K562 (cell line): ENCODE results near the gene ZNF92. TPM values are rescaled to one million over a fixed set of nuclear protein-coding genes. Genes with fewer than 3 reads are reported as not detected.

Experiments
- ATAC-seq: fragments of 200-7000 bp; cut with Tn5 transposase; 3 replicates; pipeline ENCODE4 v1.9.1; 2020; ENCODE audit warnings: moderate library complexity
- BruUV-seq: library from RNA; stranded (reverse); fragments of 400-500 nt; replicated peaks from 2 replicates; lab custom pipeline; 2021; lab: Mats Ljungman, UMichigan
- CTCF ChIA-PET: fragments of 300-600 bp; formaldehyde crosslinking; extraction: SDS; loops from one replicate; lab custom pipeline; 2021; ENCODE audit warnings: low intra/inter-chr PET ratio; lab: Yijun Ruan, JAX
- POLR2A ChIA-PET: fragments of 300-600, 350-650 bp; sonication (Branson Sonifier 250); formaldehyde crosslinking; extraction: SDS; loops from one replicate; lab custom pipeline; 2021; ENCODE audit warnings: antibody characterized with exemption, inconsistent platforms; lab: Yijun Ruan, JAX
- DNase-seq, 4 experiments: peaks; one replicate each; pipeline versions ENCODE4 v3.0.0 to v3.0.0-alpha.2; 2011 to 2018; ENCODE audit warnings: low spot score in 3 of 4, mixed read lengths in 3 of 4; ENCODE audit errors: extremely low read depth in 1 of 4
- FAIRE-seq: peaks from 2 replicates; lab custom pipeline; 2011; peaks lifted over from hg19 to GRCh38; lab: Jason Lieb, UNC
- H2AFZ ChIP-seq: 2 replicates; pipeline ENCODE4 v1.6.0; 2011; ENCODE audit warnings: low read depth, low read length, control low read depth, inconsistent platforms
- H3K27ac ChIP-seq: fragments of 200-600 bp; 3 replicates; pipeline ENCODE4 v1.8.0; 2011; ENCODE audit warnings: low read depth, mild to moderate bottlenecking, control low read depth, inconsistent platforms, low read length, moderate library complexity, mixed read lengths; ENCODE audit errors: extremely low read depth
- H3K27me3 ChIP-seq, 2 experiments: fragments of 300-600 bp in 1 of 2; 2 replicates in 1 of 2; 3 replicates in 1 of 2; pipeline versions ENCODE4 v1.6.0 to v1.8.0; 2011; ENCODE audit warnings: inconsistent platforms in 2 of 2, low read length in 2 of 2, mild to moderate bottlenecking in 1 of 2, mixed read lengths in 1 of 2, moderate library complexity in 1 of 2; ENCODE audit not compliant: control insufficient read depth in 2 of 2, insufficient read depth in 2 of 2
- H3K36me3 ChIP-seq: fragments of 300-600 bp; 3 replicates; pipeline ENCODE4 v1.8.0; 2011; ENCODE audit warnings: mild to moderate bottlenecking, low read length, inconsistent platforms; ENCODE audit not compliant: control insufficient read depth, insufficient read depth
- H3K4me1 ChIP-seq, 2 experiments: fragments of 200-600 bp in 1 of 2; replicated peaks in 1 of 2; 2 replicates in 1 of 2; 3 replicates in 1 of 2; pipeline versions ENCODE4 v1.5.1 to v1.8.0; 2011; ENCODE audit warnings: inconsistent platforms in 2 of 2, low read length in 2 of 2, mild to moderate bottlenecking in 1 of 2, mixed read lengths in 1 of 2, moderate library complexity in 1 of 2; ENCODE audit not compliant: control insufficient read depth in 2 of 2, insufficient read depth in 2 of 2
- H3K4me2 ChIP-seq: 2 replicates; pipeline ENCODE4 v1.6.1; 2011; ENCODE audit warnings: low read length, control low read depth, inconsistent platforms, mixed read lengths; ENCODE audit not compliant: insufficient read depth
- H3K4me3 ChIP-seq: fragments of 200-600 bp; sonication (generic), shearing (Covaris generic); 2 replicates; pipeline ENCODE4 v1.5.1; 2016; ENCODE audit warnings: control low read depth, inconsistent platforms
- H3K79me2 ChIP-seq: fragments of 200-600 bp; 3 replicates; pipeline ENCODE4 v1.8.0; 2011; ENCODE audit warnings: low read length, inconsistent platforms; ENCODE audit not compliant: control insufficient read depth, insufficient read depth
- H3K9ac ChIP-seq, 2 experiments: 2 replicates each; pipeline versions ENCODE4 v1.6.0 to v1.6.1; 2011; ENCODE audit warnings: low read depth in 2 of 2, low read length in 2 of 2, control low read depth in 1 of 2, inconsistent platforms in 1 of 2, mild to moderate bottlenecking in 1 of 2, mixed read lengths in 1 of 2; ENCODE audit not compliant: insufficient read depth in 1 of 2
- H3K9me1 ChIP-seq: one replicate; pipeline ENCODE4 v1.6.0; 2011; ENCODE audit warnings: inconsistent platforms, mild to moderate bottlenecking, low read length, moderate library complexity; ENCODE audit not compliant: control insufficient read depth, insufficient read depth
- H3K9me3 ChIP-seq: replicated peaks from 2 replicates; pipeline ENCODE4 v1.5.1; 2011; ENCODE audit warnings: low read depth, low read length, inconsistent platforms; ENCODE audit not compliant: control insufficient read depth, insufficient read depth
- H4K20me1 ChIP-seq: replicated peaks from 2 replicates; pipeline ENCODE4 v1.6.1; 2011; ENCODE audit warnings: low read length, inconsistent platforms, mixed read lengths; ENCODE audit not compliant: control insufficient read depth, insufficient read depth
- CHD2 ChIP-seq: IDR thresholded peaks from 2 replicates; pipeline ENCODE4 v1.6.1; 2011; ENCODE audit warnings: low read depth, low read length
- DMBX1 ChIP-seq: fragments of 250-450 bp; sonication (Bioruptor Pico); IDR thresholded peaks from 2 replicates; pipeline ENCODE4 v1.8.0; 2022; ENCODE audit warnings: inconsistent platforms, mild to moderate bottlenecking, moderate library complexity, borderline replicate concordance
- MYNN ChIP-seq, 2 experiments: sonication (generic); formaldehyde crosslinking in 1 of 2; IDR thresholded peaks; 2 replicates each; pipeline versions ENCODE4 v1.5.0 to v1.6.1; 2016 to 2020; ENCODE audit warnings: antibody characterized with exemption in 1 of 2, missing genetic modification reagents in 1 of 2
- NEUROD1 ChIP-seq: fragments of 150-350 bp; IDR thresholded peaks from 2 replicates; pipeline ENCODE4 v1.6.1; 2014; ENCODE audit warnings: borderline replicate concordance, low read length, low read depth; ENCODE audit not compliant: partially characterized antibody
- ZNF263 ChIP-seq: sonication (generic); formaldehyde crosslinking; IDR thresholded peaks from 2 replicates; pipeline ENCODE4 v1.8.0; 2022; ENCODE audit warnings: mild to moderate bottlenecking, missing genetic modification reagents, borderline replicate concordance
- ZNF384 ChIP-seq: IDR thresholded peaks from 2 replicates; pipeline ENCODE4 v1.6.1; 2012; ENCODE audit warnings: low read depth, low read length, improper control_type of control experiment
- ZNF57 ChIP-seq: fragments of 450-650 bp; formaldehyde crosslinking; IDR thresholded peaks from 2 replicates; pipeline ENCODE4 v1.4.0; 2020; ENCODE audit warnings: mild to moderate bottlenecking, moderate library complexity
- in situ Hi-C: fragments of 300-500 bp; cut with MboI; formaldehyde crosslinking; loops from 4 replicates; pipeline ENCODE4 v1.15.0; 2018; ENCODE audit warnings: inconsistent platforms, mixed read lengths
- intact Hi-C: fragments of 100-400 bp; cut with micrococcal nuclease; formaldehyde crosslinking; loops from 2 replicates; pipeline ENCODE4 v1.14.2; 2022
- polyA plus RNA-seq, 8 experiments: library from polyadenylated mRNA; depleted of rRNA in 4 of 8; stranded (reverse) in 5 of 8; unstranded in 3 of 8; fragments of >200 nt; fragmentation: Nextera tagmentation in 2 of 8; fragmentation: Illumina TruSeq in 1 of 8; extraction: Ambion mirVana in 2 of 8; extraction: Trizol in 1 of 8; gene quantifications; 2 replicates each; pipeline versions ENCODE4 v1.2.1 to v1.2.3, GENCODE V29; 2011 to 2014; ENCODE audit warnings: inconsistent platforms in 1 of 8, missing spikeins in 1 of 8
- total RNA-seq, 7 experiments: library from RNA; depleted of rRNA in 6 of 7; stranded (reverse); fragments of >200 nt in 6 of 7; fragmentation: Illumina TruSeq in 2 of 7; extraction: Trizol in 2 of 7; gene quantifications; 2 replicates each; pipeline versions ENCODE4 v1.2.1 to v1.2.3, GENCODE V29; 2011 to 2021; ENCODE audit warnings: low replicate concordance in 1 of 7
- TF ChIP-seq, protein P1 (sequence below): fragments of 450-650 bp; formaldehyde crosslinking; IDR thresholded peaks from 2 replicates; pipeline ENCODE4 v1.4.0; 2020; ENCODE audit warnings: mild to moderate bottlenecking, moderate library complexity

ZNF92 gene
- total and polyA plus RNA-seq, 9 of the 15 experiments (the other 6 are each of a cell fraction or from before 2014, with no cell fraction given) = 8.9 to 29.4 (median 12.5) TPM

DNA sequence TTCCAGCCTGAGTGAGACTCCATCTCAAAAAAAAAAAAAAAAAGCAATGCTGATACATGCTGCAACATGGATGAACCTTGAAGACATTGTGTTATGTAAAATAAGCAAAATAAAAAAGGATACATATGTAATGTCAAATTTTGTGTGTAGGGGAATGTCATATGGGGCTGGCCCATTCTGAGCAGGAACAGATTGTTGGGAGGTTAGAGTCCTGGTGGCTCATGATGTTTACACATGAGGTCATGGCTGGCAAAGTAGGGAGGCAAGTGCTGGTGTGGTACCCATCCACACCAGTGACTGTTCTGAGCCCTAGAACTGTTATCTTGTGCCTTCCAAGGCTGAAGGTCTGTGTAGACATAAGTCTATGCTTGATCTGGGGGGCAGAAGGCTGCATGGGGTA is 37.6 kb downstream of the ZNF92 start:
- Histone ChIP-seq H3K36me3 (no peaks in the 10 kb centered on the region), H3K4me1 (no peaks in the 10 kb centered on the region), H3K27ac (no peak overlapping the region), H3K27me3 (no peaks in the 10 kb centered on the region), H2AFZ (no peak overlapping the region), H3K9me1 (no peaks in the 10 kb centered on the region), H3K4me3 (no peak overlapping the region), H4K20me1 (no peaks in the 10 kb centered on the region), H3K9ac (no peak overlapping the region), H3K79me2 (no peaks in the 10 kb centered on the region), H3K9me3 (no peaks in the 10 kb centered on the region; the same call in 1 of the 2 replicates), H3K4me2 (no peak overlapping the region)
- intact Hi-C loops (no loop called here), in situ Hi-C loops (no loop called here)
- BruUV-seq = no TSS peak
- CTCF ChIA-PET = no interaction called here
- TF ChIP-seq NEUROD1 = no peak
- TF ChIP-seq MYNN (IDR thresholded peaks at IDR 0.05) = no peak
- no peak for TF ChIP-seq MYNN (CRISPR knock-in tag; IDR thresholded peaks at IDR 0.05)
- no peak for TF ChIP-seq ZNF384
- TF ChIP-seq CHD2 = no peak
- TF ChIP-seq, protein P1, sequence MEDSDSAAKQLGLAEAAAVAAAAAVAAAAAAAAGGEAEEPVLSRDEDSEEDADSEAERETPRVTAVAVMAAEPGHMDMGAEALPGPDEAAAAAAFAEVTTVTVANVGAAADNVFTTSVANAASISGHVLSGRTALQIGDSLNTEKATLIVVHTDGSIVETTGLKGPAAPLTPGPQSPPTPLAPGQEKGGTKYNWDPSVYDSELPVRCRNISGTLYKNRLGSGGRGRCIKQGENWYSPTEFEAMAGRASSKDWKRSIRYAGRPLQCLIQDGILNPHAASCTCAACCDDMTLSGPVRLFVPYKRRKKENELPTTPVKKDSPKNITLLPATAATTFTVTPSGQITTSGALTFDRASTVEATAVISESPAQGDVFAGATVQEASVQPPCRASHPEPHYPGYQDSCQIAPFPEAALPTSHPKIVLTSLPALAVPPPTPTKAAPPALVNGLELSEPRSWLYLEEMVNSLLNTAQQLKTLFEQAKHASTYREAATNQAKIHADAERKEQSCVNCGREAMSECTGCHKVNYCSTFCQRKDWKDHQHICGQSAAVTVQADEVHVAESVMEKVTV = no peak
- no peak for TF ChIP-seq ZNF263 (CRISPR knock-in tag)
- TF ChIP-seq DMBX1 (CRISPR knock-in tag) = no peak
- TF ChIP-seq ZNF57 = no peak
- no peak for DNase-seq
- no peak for ATAC-seq
- no peak for FAIRE-seq
- POLR2A ChIA-PET = no interaction called here
